ENCODE measurements around the gene VPS51.

- TF ChIP-seq POLR2AphosphoS5 (IDR thresholded peaks at IDR 0.05; ENCODE audit: borderline replicate concordance, low read depth, low read length) (0 out of 2 replicates have a peak, but pooled peaks have one; percentile 39), EZH2 (IDR thresholded peaks at IDR 0.05) (no peak)
Measured at GRCh38 chr11:65116370-65117205, 20.6 kb downstream of the VPS51 start.

Data from SK-N-MC (cell line).